ENCODE measurements around the gene FAM135A.

DNA sequence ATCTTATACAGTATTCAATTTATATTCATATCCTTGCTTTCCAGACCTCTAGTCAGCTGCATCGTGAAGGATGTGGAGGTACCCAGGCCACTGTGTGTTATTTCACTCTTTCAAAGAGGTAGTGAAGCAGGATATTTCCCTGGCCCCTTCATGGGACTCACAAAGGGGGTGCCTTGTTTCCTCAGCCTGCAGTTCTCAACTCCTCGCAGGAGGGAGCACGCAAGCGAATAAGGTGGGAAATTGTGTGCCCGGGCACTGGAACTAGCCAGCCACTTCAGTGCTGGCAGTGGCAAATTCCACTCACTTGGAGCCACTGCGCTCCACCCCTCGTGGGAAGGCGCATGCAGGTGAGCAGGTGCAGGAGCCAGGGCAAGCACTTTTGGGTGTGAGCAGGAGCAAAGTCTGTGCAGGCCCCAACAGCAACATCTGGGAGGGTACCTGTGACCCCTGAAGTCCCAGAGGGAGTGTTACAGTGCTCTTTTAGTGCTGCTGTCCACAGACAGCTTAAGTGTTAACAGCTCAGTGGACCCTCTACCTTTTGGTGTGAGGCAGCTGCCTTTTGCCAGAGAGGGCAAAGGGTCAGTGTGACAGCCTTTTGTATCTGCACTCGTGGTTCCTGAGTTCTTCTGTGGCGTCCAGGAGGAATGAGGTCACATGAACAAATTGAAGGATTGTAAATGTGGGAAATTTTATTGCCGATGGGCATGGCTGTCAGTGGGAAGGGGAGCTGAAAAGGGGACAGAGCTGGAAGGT is 49.4 kb upstream of the FAM135A start:
- TF ChIP-seq, protein P1, sequence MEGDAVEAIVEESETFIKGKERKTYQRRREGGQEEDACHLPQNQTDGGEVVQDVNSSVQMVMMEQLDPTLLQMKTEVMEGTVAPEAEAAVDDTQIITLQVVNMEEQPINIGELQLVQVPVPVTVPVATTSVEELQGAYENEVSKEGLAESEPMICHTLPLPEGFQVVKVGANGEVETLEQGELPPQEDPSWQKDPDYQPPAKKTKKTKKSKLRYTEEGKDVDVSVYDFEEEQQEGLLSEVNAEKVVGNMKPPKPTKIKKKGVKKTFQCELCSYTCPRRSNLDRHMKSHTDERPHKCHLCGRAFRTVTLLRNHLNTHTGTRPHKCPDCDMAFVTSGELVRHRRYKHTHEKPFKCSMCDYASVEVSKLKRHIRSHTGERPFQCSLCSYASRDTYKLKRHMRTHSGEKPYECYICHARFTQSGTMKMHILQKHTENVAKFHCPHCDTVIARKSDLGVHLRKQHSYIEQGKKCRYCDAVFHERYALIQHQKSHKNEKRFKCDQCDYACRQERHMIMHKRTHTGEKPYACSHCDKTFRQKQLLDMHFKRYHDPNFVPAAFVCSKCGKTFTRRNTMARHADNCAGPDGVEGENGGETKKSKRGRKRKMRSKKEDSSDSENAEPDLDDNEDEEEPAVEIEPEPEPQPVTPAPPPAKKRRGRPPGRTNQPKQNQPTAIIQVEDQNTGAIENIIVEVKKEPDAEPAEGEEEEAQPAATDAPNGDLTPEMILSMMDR (conservative IDR thresholded peaks at IDR 0.05; ENCODE audit: low read depth, low read length) = no peak
- no peak for TF ChIP-seq EZH2 (IDR thresholded peaks at IDR 0.05; ENCODE audit: borderline replicate concordance, low read depth, low read length, poor library complexity, severe bottlenecking)
